NB4 (cell line): Measurements from ENCODE around the gene TBC1D17.

Experiments
- DNase-seq: peaks from one replicate; pipeline ENCODE4 v3.0.0; 2010; ENCODE audit warnings: low read depth
- H3K4me3 ChIP-seq: one replicate; pipeline ENCODE4 v1.5.1; 2011; ENCODE audit warnings: mild to moderate bottlenecking, low read depth, low read length, moderate library complexity
- MYC ChIP-seq: IDR thresholded peaks from 2 replicates; pipeline ENCODE4 v1.6.1; 2011; ENCODE audit warnings: low read depth, low read length
- POLR2A ChIP-seq: IDR thresholded peaks from 2 replicates; pipeline ENCODE4 v1.6.1; 2011; ENCODE audit warnings: mild to moderate bottlenecking; ENCODE audit not compliant: insufficient read length; ENCODE audit errors: extremely low read depth
- TF ChIP-seq, protein P1 (sequence below): IDR thresholded peaks from 2 replicates; pipeline ENCODE4 v1.6.1; 2011; ENCODE audit warnings: low read depth, low read length
- TF ChIP-seq, protein P2 (sequence below): IDR thresholded peaks from one replicate; pipeline ENCODE4 v1.5.1; 2012; ENCODE audit warnings: low read depth, low read length

TBC1D17 gene

DNA sequence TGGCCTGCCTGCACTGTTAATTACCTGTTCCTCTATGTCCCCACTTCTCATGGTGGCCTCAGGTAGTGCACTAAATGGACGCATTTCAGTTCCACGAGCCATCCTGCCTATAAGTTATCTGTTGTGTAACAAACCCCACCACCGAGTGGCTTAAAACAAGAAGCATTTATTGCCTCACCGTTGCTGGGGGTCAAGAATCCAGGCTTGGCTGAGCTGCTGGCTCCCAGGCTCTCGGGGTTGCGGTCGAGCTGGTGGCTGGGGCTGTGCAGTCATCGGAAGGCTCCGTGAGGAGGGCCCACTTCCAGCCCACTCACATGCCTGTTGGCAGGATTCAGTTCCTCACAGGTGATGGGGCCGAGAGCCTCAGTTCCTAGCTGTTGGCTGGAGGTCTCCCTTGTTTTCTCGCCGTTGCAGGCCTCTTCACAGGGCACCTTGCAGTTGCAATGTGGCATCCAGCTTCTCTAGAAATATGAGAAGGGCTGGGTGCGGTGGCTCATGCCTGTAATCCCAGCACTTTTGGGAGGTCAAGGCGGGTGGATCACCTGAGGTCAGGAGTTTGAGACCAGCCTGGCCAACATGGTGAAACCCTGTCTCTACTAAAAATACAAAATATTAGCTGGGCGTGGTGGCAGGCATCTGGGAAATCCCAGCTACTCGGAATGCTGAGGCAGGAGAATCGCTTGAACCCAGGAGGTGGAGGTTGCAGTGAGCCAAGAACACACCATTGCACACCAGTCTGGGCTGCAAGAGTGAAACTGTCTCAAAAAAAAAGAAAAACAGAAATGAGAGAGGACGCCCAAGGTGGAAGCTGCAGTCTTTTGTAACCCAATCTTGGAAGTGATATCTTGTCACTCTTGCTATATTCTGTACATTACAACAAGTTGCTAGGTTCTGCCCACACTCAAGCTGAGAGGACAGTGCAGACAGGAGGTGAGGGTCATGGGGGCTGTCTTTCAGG is 33.1 kb upstream of the TBC1D17 start:
- DNase-seq = peak; percentile 94
- TF ChIP-seq, protein P1, sequence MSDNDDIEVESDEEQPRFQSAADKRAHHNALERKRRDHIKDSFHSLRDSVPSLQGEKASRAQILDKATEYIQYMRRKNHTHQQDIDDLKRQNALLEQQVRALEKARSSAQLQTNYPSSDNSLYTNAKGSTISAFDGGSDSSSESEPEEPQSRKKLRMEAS = 0 out of 2 replicates have a peak, but pooled peaks have one; percentile 53
- no peak for TF ChIP-seq POLR2A
- peak; percentile 76 for TF ChIP-seq MYC
- TF ChIP-seq, protein P2, sequence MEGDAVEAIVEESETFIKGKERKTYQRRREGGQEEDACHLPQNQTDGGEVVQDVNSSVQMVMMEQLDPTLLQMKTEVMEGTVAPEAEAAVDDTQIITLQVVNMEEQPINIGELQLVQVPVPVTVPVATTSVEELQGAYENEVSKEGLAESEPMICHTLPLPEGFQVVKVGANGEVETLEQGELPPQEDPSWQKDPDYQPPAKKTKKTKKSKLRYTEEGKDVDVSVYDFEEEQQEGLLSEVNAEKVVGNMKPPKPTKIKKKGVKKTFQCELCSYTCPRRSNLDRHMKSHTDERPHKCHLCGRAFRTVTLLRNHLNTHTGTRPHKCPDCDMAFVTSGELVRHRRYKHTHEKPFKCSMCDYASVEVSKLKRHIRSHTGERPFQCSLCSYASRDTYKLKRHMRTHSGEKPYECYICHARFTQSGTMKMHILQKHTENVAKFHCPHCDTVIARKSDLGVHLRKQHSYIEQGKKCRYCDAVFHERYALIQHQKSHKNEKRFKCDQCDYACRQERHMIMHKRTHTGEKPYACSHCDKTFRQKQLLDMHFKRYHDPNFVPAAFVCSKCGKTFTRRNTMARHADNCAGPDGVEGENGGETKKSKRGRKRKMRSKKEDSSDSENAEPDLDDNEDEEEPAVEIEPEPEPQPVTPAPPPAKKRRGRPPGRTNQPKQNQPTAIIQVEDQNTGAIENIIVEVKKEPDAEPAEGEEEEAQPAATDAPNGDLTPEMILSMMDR = no peak

DNA sequence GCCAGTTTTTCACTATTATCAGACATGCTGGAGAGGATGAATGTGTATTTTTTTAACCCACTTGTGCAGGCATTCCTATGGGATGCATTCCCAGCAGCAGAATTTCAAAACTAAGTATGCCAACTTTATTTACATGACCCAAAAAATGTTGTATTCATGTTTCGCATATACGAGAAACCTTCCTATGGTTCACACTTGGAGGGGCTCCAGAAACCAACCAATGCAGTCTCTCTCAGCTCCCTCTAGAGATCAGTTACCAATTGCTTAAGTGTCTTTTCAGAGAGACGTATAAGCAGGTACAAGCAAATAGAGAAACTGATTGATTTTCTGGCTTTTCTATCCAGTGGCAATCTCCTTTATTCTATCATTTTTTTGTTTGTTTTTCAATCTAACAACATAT is 32.1 kb upstream of the TBC1D17 start:
- TF ChIP-seq, protein P2 = no peak
- TF ChIP-seq MYC = no peak
- TF ChIP-seq, protein P1 = no peak
- no peak for TF ChIP-seq POLR2A

More for the DNA sequence above, 33.1 kb upstream of the TBC1D17 start:
- no peak overlapping the region for H3K4me3 ChIP-seq

DNA sequence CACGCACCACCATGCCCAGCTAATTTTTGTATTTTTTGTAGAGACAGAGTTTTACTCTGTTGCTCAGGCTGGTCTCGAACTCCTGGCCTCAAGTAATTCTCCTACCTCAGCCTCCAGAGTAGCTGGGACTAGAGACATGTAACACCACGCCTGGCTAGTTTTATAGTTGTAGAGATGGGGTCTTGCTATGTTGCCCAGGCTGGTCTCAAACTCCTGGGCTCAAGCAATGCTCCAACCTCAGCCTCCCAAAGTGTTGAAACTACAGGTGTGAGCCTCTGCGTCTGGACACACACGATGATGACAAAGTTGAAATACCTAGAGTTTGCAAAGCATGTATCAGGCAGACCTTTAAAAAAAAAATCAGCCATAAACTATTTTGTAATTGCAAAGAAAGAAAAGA is 31.1 kb upstream of the TBC1D17 start:
- no peak for TF ChIP-seq POLR2A
- TF ChIP-seq MYC = no peak
- TF ChIP-seq, protein P2 = no peak
- TF ChIP-seq, protein P1 = no peak
- H3K4me3 ChIP-seq = no peak overlapping the region
- no peak for DNase-seq

More for the DNA sequence above, 32.1 kb upstream of the TBC1D17 start:
- no peak for DNase-seq
- H3K4me3 ChIP-seq = no peak overlapping the region

DNA sequence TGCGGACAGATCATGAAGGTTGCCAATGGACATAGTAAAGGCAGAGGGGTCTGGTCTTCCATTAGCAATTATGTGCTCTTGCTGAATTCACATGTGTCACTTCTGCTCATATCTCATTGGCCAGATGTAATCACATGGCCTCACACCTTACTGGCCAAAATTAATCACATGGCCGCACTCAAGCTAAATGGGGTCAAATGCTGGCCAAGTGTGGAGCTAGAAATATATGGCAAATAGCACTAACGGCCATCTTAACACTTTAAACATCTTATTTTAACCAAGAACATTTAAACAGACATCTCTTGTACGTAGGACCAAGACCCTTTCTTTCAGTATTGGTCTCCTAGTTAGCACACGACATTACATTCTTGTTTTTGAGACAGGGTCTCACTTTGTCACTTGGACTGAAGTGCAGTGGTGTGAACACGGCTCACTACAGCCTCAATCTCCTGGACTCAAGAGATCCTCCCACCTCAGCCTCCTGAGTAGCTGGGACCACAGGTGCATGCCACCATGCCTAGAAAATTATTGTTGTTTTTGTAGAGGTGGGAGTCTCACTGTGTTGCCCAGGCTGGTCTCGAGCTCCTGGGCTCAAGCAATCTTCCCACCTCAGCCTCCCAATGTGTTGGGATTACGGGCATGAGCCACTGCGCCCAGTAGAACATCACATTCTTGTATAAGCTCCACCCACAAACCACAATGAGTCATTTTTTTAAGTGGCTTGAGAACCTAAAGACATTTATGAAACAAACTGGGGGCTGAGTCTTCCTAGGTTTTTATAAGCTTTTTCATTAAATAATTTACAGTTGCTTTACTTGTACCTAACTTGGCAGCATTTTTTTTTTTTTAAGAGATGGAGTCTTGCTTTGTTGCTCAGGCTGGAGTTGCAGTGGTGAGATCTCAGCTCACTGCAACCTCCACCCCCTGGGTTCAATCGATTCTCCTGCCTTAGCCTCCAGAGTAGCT is 29.5 kb upstream of the TBC1D17 start:
- TF ChIP-seq, protein P1 = peak; percentile 89
- TF ChIP-seq MYC (no peak), POLR2A (no peak)
- peak; percentile 88 for DNase-seq
- H3K4me3 ChIP-seq = no peak overlapping the region

DNA sequence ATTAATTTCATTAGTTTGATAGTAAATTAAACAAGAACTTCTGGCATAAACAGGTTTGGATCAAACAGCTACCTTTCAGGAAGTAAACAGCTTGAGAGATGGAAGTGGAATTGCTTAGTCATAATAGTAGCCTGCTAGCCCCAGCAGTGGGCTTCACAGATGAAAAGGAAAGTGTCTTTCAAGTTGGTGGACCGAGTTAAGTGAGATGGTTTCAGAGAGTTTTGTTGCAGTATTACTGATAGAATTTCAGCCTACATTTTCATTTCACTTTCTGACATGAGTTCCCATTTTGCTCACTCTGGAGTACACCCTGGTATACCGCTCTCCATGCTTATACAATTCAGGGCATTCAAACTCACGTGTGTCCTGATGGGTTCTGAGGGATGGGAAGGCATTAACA is 28.6 kb upstream of the TBC1D17 start:
- no peak overlapping the region for H3K4me3 ChIP-seq
- DNase-seq = peak; percentile 50
- TF ChIP-seq, protein P2 = no peak
- TF ChIP-seq, protein P1 = no peak
- TF ChIP-seq POLR2A (no peak), MYC (no peak)
